KOPT-K1 (cell line): ENCODE measurements around the gene FCHSD2.

Experiments used
- H3K27ac ChIP-seq: fragments of 200-600 bp; sonication (generic); 2 replicates; pipeline ENCODE4 v1.5.1; 2016; ENCODE audit warnings: antibody characterized with exemption, mild to moderate bottlenecking, low read depth, low read length; ENCODE audit not compliant: poor library complexity, severe bottlenecking
- H3K36me3 ChIP-seq: fragments of 200-600 bp; sonication (generic); 2 replicates; pipeline ENCODE4 v1.5.1; 2017; ENCODE audit warnings: antibody characterized with exemption, mild to moderate bottlenecking, low read length, moderate library complexity; ENCODE audit not compliant: insufficient read depth
- H3K9me3 ChIP-seq: fragments of 200-600 bp; sonication (generic); 2 replicates; pipeline ENCODE4 v1.5.1; 2017; ENCODE audit warnings: antibody characterized with exemption, low read length, mild to moderate bottlenecking; ENCODE audit not compliant: insufficient read depth, poor library complexity, severe bottlenecking

FCHSD2 gene

GRCh38 chr11:72958791-72959190 is 183.3 kb downstream of the FCHSD2 start:
- Histone ChIP-seq H3K9me3 (no peaks in the 10 kb centered on the region), H3K36me3 (peaks cover 32% of the 10 kb centered on the region), H3K27ac (no peak overlapping the region)

GRCh38 chr11:72955466-72955865 is 186.7 kb downstream of the FCHSD2 start:
- peaks cover 24% of the 10 kb centered on the region for H3K36me3 ChIP-seq

GRCh38 chr11:72954860-72955259 is 187.3 kb downstream of the FCHSD2 start:
- Histone ChIP-seq H3K9me3 (no peaks in the 10 kb centered on the region), H3K27ac (no peak overlapping the region), H3K36me3 (peaks cover 18% of the 10 kb centered on the region)

More at GRCh38 chr11:72955466-72955865, 186.7 kb downstream of the FCHSD2 start:
- Histone ChIP-seq H3K9me3 (no peaks in the 10 kb centered on the region), H3K27ac (no peak overlapping the region)

GRCh38 chr11:72953637-72954036 is 188.5 kb downstream of the FCHSD2 start:
- no peaks in the 10 kb centered on the region for H3K9me3 ChIP-seq
- H3K27ac ChIP-seq: no peak overlapping the region
- peaks cover 13% of the 10 kb centered on the region for H3K36me3 ChIP-seq

- Histone ChIP-seq H3K27ac (no peak overlapping the region), H3K36me3 (peaks cover 3% of the 10 kb centered on the region; the same call in 1 of the 2 replicates), H3K9me3 (no peaks in the 10 kb centered on the region)
Measured at GRCh38 chr11:72951888-72952287, 190.2 kb downstream of the FCHSD2 start.

- no peaks in the 10 kb centered on the region for H3K9me3 ChIP-seq
- H3K36me3 ChIP-seq: peaks cover 6% of the 10 kb centered on the region; the same call in 1 of the 2 replicates
- no peak overlapping the region for H3K27ac ChIP-seq
Measured at GRCh38 chr11:72951193-72951592, 190.9 kb downstream of the FCHSD2 start.

- H3K27ac ChIP-seq: no peak overlapping the region
- H3K9me3 ChIP-seq: no peaks in the 10 kb centered on the region
- H3K36me3 ChIP-seq: peaks cover 6% of the 10 kb centered on the region; the same call in 1 of the 2 replicates
Measured at GRCh38 chr11:72950685-72951084, 191.4 kb downstream of the FCHSD2 start.

GRCh38 chr11:72947229-72947628 is 194.9 kb downstream of the FCHSD2 start:
- Histone ChIP-seq H3K9me3 (no peaks in the 10 kb centered on the region), H3K27ac (no peak overlapping the region), H3K36me3 (peaks cover 14% of the 10 kb centered on the region; the same call in 1 of the 2 replicates)

- Histone ChIP-seq H3K27ac (no peak overlapping the region), H3K9me3 (no peaks in the 10 kb centered on the region), H3K36me3 (peaks cover 14% of the 10 kb centered on the region; the same call in 1 of the 2 replicates)
Measured at GRCh38 chr11:72943664-72944063, 198.5 kb downstream of the FCHSD2 start.

GRCh38 chr11:72940417-72940816 is 201.7 kb downstream of the FCHSD2 start:
- Histone ChIP-seq H3K36me3 (peaks cover 15% of the 10 kb centered on the region; the same call in 1 of the 2 replicates), H3K27ac (no peak overlapping the region), H3K9me3 (no peaks in the 10 kb centered on the region)

- peaks cover 15% of the 10 kb centered on the region; the same call in 1 of the 2 replicates for H3K36me3 ChIP-seq
- no peak overlapping the region for H3K27ac ChIP-seq
- H3K9me3 ChIP-seq: no peaks in the 10 kb centered on the region
Measured at GRCh38 chr11:72939031-72939430, 203.1 kb downstream of the FCHSD2 start.

- Histone ChIP-seq H3K36me3 (peaks cover 8% of the 10 kb centered on the region; the same call in 1 of the 2 replicates), H3K9me3 (no peaks in the 10 kb centered on the region), H3K27ac (no peak overlapping the region)
Measured at GRCh38 chr11:72937439-72937838, 204.7 kb downstream of the FCHSD2 start.

- H3K36me3 ChIP-seq: peaks cover 17% of the 10 kb centered on the region; the same call in 1 of the 2 replicates
- H3K27ac ChIP-seq: no peak overlapping the region
- H3K9me3 ChIP-seq: no peaks in the 10 kb centered on the region
Measured at GRCh38 chr11:72935700-72936099, 206.4 kb downstream of the FCHSD2 start.

- Histone ChIP-seq H3K27ac (no peak overlapping the region), H3K9me3 (no peaks in the 10 kb centered on the region), H3K36me3 (peaks cover 10% of the 10 kb centered on the region; the same call in 1 of the 2 replicates)
Measured at GRCh38 chr11:72932132-72932570, 210.0 kb downstream of the FCHSD2 start.

- H3K36me3 ChIP-seq: peaks cover 10% of the 10 kb centered on the region; the same call in 1 of the 2 replicates
Measured at GRCh38 chr11:72930008-72930407, 212.1 kb downstream of the FCHSD2 start.

GRCh38 chr11:72929256-72929655 is 212.9 kb downstream of the FCHSD2 start:
- Histone ChIP-seq H3K27ac (no peak overlapping the region), H3K36me3 (peaks cover 10% of the 10 kb centered on the region; the same call in 1 of the 2 replicates), H3K9me3 (no peaks in the 10 kb centered on the region)

More at GRCh38 chr11:72930008-72930407, 212.1 kb downstream of the FCHSD2 start:
- Histone ChIP-seq H3K9me3 (no peaks in the 10 kb centered on the region), H3K27ac (no peak overlapping the region)
